Small intestine (tissue), 7 donors: Measurements from ENCODE around the gene FAM234A. TPM values are rescaled to one million over a fixed set of nuclear protein-coding genes. Genes with fewer than 3 reads are reported as not detected.

Experiments used
- DNase-seq, 2 donors: peaks; one replicate each; pipeline versions ENCODE4 v3.0.0 to v3.0.0-alpha.2; 2013
- FAIRE-seq: peaks from 2 replicates; lab custom pipeline; 2012; peaks lifted over from hg19 to GRCh38; lab: Jason Lieb, UNC
- H3K27ac ChIP-seq, 3 donors: one replicate each; pipeline ENCODE4 v1.5.1; 2013; ENCODE audit warnings: low read length in 2 of 3, mild to moderate bottlenecking in 2 of 3, control low read depth in 1 of 3, inconsistent platforms in 1 of 3, low read depth in 1 of 3, moderate library complexity in 1 of 3
- H3K27me3 ChIP-seq, 3 donors: one replicate each; pipeline ENCODE4 v1.6.1; 2013; ENCODE audit warnings: low read length in 3 of 3, inconsistent platforms in 1 of 3; ENCODE audit not compliant: control insufficient read depth in 3 of 3, insufficient read depth in 3 of 3
- H3K36me3 ChIP-seq, 3 donors: one replicate each; pipeline ENCODE4 v1.6.1; 2013; ENCODE audit warnings: low read length in 3 of 3, inconsistent platforms in 1 of 3, low read depth in 1 of 3, mild to moderate bottlenecking in 1 of 3, moderate library complexity in 1 of 3; ENCODE audit not compliant: control insufficient read depth in 3 of 3, insufficient read depth in 2 of 3
- H3K4me1 ChIP-seq, 3 donors: one replicate each; pipeline ENCODE4 v1.6.1; 2013; ENCODE audit warnings: low read length in 2 of 3, inconsistent platforms in 1 of 3, low read depth in 1 of 3, mild to moderate bottlenecking in 1 of 3, moderate library complexity in 1 of 3; ENCODE audit not compliant: control insufficient read depth in 3 of 3, insufficient read depth in 2 of 3
- H3K4me3 ChIP-seq, 3 donors: one replicate each; pipeline ENCODE4 v1.5.1; 2013; ENCODE audit warnings: low read length in 3 of 3, control low read depth in 1 of 3, inconsistent platforms in 1 of 3, low read depth in 1 of 3, mild to moderate bottlenecking in 1 of 3, moderate library complexity in 1 of 3
- H3K9me3 ChIP-seq, 2 donors: one replicate each; pipeline ENCODE4 v1.6.1; 2013; ENCODE audit warnings: low read depth in 1 of 2, low read length in 1 of 2; ENCODE audit not compliant: control insufficient read depth in 2 of 2, insufficient read depth in 1 of 2
- WGBS, 3 donors: extraction: QIAGEN DNeasy Blood & Tissue Kit; methylation state at CpG; one replicate each; pipeline ENCODE4 v1.1.7; 2013; 5-methylcytosine and 5-hydroxymethylcytosine counted together
- polyA plus RNA-seq, 4 donors: library from polyadenylated mRNA; stranded (reverse) in 3 of 4; unstranded in 1 of 4; fragments of 200-250 nt in 3 of 4; fragments of 120-200 nt in 1 of 4; gene quantifications; one replicate each; pipeline versions ENCODE4 v1.2.1 to v1.2.3, GENCODE V29; 2013
- donor health status: healthy with polysubstance abuse.
- donor health status: control.
- donor health status: control.
- donor health status: Bipolar disorder and iron deficiency.
- donor health status: healthy.

The FAM234A gene
- polyA plus RNA-seq, 4 donors, result 56.5 to 107 (median 66.3) TPM

GRCh38 chr16:297832-298231 is 63.2 kb downstream of the FAM234A start:
- H3K4me3 ChIP-seq, result no peak overlapping the region
- no peaks in the 10 kb centered on the region for H3K27me3 ChIP-seq
- no peaks in the 10 kb centered on the region for H3K9me3 ChIP-seq
- WGBS, 3 donors, result 96 to 97% (median 96%) methylated on average over 27 to 32 of the region's 32 CpGs
- no peak for FAIRE-seq
- peaks cover 12 to 77% (median 15%) of the 10 kb centered on the region in 3 donors for H3K36me3 ChIP-seq
- H3K27ac ChIP-seq, result no peak overlapping the region
- H3K4me1 ChIP-seq, result no peaks in the 10 kb centered on the region
- DNase-seq, result no peak

GRCh38 chr16:301235-301634 is 66.6 kb downstream of the FAM234A start:
- Histone ChIP-seq H3K36me3 (peaks cover 7 to 82% (median 12%) of the 10 kb centered on the region in 3 donors), H3K4me3 (no peak overlapping the region), H3K4me1 (no peaks in the 10 kb centered on the region), H3K9me3 (no peaks in the 10 kb centered on the region), H3K27me3 (no peaks in the 10 kb centered on the region), H3K27ac (no peak overlapping the region)
- DNase-seq (no peak), FAIRE-seq (no peak)
- 92 to 97% (median 94%) methylated on average over 6 of the region's 6 CpGs for WGBS, 3 donors

GRCh38 chr16:301950-302349 is 67.3 kb downstream of the FAM234A start:
- Histone ChIP-seq H3K36me3 (peaks cover 7 to 82% (median 12%) of the 10 kb centered on the region in 3 donors), H3K27me3 (no peaks in the 10 kb centered on the region), H3K27ac (no peak overlapping the region), H3K4me3 (no peak overlapping the region), H3K4me1 (no peaks in the 10 kb centered on the region), H3K9me3 (no peaks in the 10 kb centered on the region)
- DNase-seq (no peak), FAIRE-seq (no peak)
- 97 to 98% (median 97%) methylated on average over 13 of the region's 13 CpGs for WGBS, 3 donors

- WGBS, 3 donors, result 91 to 94% (median 93%) methylated on average over 39 to 43 of the region's 43 CpGs
- H3K9me3 ChIP-seq, result no peaks in the 10 kb centered on the region
- no peaks in the 10 kb centered on the region for H3K27me3 ChIP-seq
- H3K4me3 ChIP-seq, result no peak overlapping the region
- peaks cover 6 to 82% (median 9%) of the 10 kb centered on the region in 3 donors for H3K36me3 ChIP-seq
- no peaks in the 10 kb centered on the region for H3K4me1 ChIP-seq
- FAIRE-seq (no peak), DNase-seq (no peak)
- H3K27ac ChIP-seq, result no peak overlapping the region
Observed at GRCh38 chr16:303760-304505, 69.3 kb downstream of the FAM234A start.

- H3K27ac ChIP-seq, result no peak overlapping the region
- H3K36me3 ChIP-seq, result peaks cover 9 to 92% (median 9%) of the 10 kb centered on the region in 3 donors
- 91 to 94% (median 91%) methylated on average over 19 of the region's 19 CpGs for WGBS, 3 donors
- H3K9me3 ChIP-seq, result no peaks in the 10 kb centered on the region
- no peak overlapping the region for H3K4me3 ChIP-seq
- DNase-seq, result no peak
- no peaks in the 10 kb centered on the region for H3K4me1 ChIP-seq
- no peak for FAIRE-seq
- no peaks in the 10 kb centered on the region for H3K27me3 ChIP-seq
Observed at GRCh38 chr16:305916-306626, 71.5 kb downstream of the FAM234A start.

GRCh38 chr16:306911-307370 is 72.3 kb downstream of the FAM234A start:
- no peak for FAIRE-seq
- WGBS, 3 donors, result 91% methylated on average over 17 of the region's 17 CpGs
- peaks cover 8 to 91% (median 9%) of the 10 kb centered on the region in 3 donors for H3K36me3 ChIP-seq
- H3K4me1 ChIP-seq, result no peaks in the 10 kb centered on the region
- H3K4me3 ChIP-seq, result no peak overlapping the region
- H3K27ac ChIP-seq, result no peak overlapping the region
- no peaks in the 10 kb centered on the region for H3K9me3 ChIP-seq
- DNase-seq, result no peak
- H3K27me3 ChIP-seq, result no peaks in the 10 kb centered on the region

GRCh38 chr16:307691-308312 is 73.2 kb downstream of the FAM234A start:
- DNase-seq (no peak), FAIRE-seq (no peak)

GRCh38 chr16:309476-309875 is 74.9 kb downstream of the FAM234A start:
- Histone ChIP-seq H3K4me3 (no peak overlapping the region), H3K4me1 (no peaks in the 10 kb centered on the region), H3K27ac (no peak overlapping the region), H3K9me3 (no peaks in the 10 kb centered on the region), H3K36me3 (peaks cover 9 to 92% (median 13%) of the 10 kb centered on the region in 3 donors), H3K27me3 (no peaks in the 10 kb centered on the region)
- FAIRE-seq (no peak), DNase-seq (no peak)
- 73 to 84% (median 84%) methylated on average over 7 of the region's 7 CpGs for WGBS, 3 donors

More at GRCh38 chr16:307691-308312, 73.2 kb downstream of the FAM234A start:
- H3K27me3 ChIP-seq, result no peaks in the 10 kb centered on the region
- H3K9me3 ChIP-seq, result no peaks in the 10 kb centered on the region
- no peak overlapping the region for H3K4me3 ChIP-seq
- no peaks in the 10 kb centered on the region for H3K4me1 ChIP-seq
- H3K36me3 ChIP-seq, result peaks cover 9 to 91% (median 9%) of the 10 kb centered on the region in 3 donors
- H3K27ac ChIP-seq, result no peak overlapping the region
- 80 to 87% (median 85%) methylated on average over 20 to 21 of the region's 21 CpGs for WGBS, 3 donors
